Endothelial cell of umbilical vein (primary cell): ENCODE measurements around the gene EPS15. TPM values are rescaled to one million over a fixed set of nuclear protein-coding genes. Genes with fewer than 3 reads are reported as not detected.
"Not testable (repeated sequence)": the region's sequence is repeated elsewhere in the genome, so short reads cannot be mapped to it uniquely, and the experiment has no call there.

Experiments
- BruUV-seq: library from RNA; stranded (reverse); fragments of 400-500 nt; replicated peaks from 2 replicates; lab custom pipeline; 2021; lab: Mats Ljungman, UMichigan
- CTCF ChIA-PET: fragments of 300-600, 350-600 bp; sonication (Branson Sonifier 250); formaldehyde crosslinking; loops from one replicate; lab custom pipeline; 2021; ENCODE audit warnings: antibody characterized with exemption, inconsistent platforms; lab: Charles Lee
- POLR2A ChIA-PET: fragments of 300-600, 350-600 bp; sonication (Branson Sonifier 250); formaldehyde crosslinking; loops from one replicate; lab custom pipeline; 2021; ENCODE audit warnings: antibody characterized with exemption, inconsistent platforms; lab: Charles Lee
- DNase-seq: peaks from one replicate; pipeline ENCODE4 v3.0.0-alpha.2; 2011; ENCODE audit warnings: low read depth, low spot score
- FAIRE-seq: peaks from 2 replicates; lab custom pipeline; 2011; peaks lifted over from hg19 to GRCh38; lab: Jason Lieb, UNC
- H2AFZ ChIP-seq: 2 replicates; pipeline ENCODE4 v1.6.0; 2012; ENCODE audit warnings: low read depth, low read length, control low read depth, inconsistent platforms
- H3K27ac ChIP-seq: 2 replicates; pipeline ENCODE4 v1.5.1; 2011; ENCODE audit warnings: low read depth, mild to moderate bottlenecking, control low read depth, low read length, moderate library complexity; ENCODE audit not compliant: insufficient read depth
- H3K27me3 ChIP-seq, 2 experiments: 2 replicates each; pipeline versions ENCODE4 v1.6.0 to v1.6.1; 2011; ENCODE audit warnings: low read length in 2 of 2, mixed read lengths in 1 of 2; ENCODE audit not compliant: control insufficient read depth in 2 of 2, insufficient read depth in 2 of 2
- H3K36me3 ChIP-seq, 2 experiments: 2 replicates in 1 of 2; 3 replicates in 1 of 2; pipeline ENCODE4 v1.5.1; 2011; ENCODE audit warnings: low read length in 2 of 2, mild to moderate bottlenecking in 1 of 2, moderate library complexity in 1 of 2; ENCODE audit not compliant: control insufficient read depth in 2 of 2, insufficient read depth in 2 of 2; ENCODE audit errors: extremely low read depth in 1 of 2
- H3K4me1 ChIP-seq: 3 replicates; pipeline ENCODE4 v1.5.1; 2011; ENCODE audit warnings: mild to moderate bottlenecking, low read length; ENCODE audit not compliant: control insufficient read depth, insufficient read depth; ENCODE audit errors: extremely low read depth
- H3K4me2 ChIP-seq: 2 replicates; pipeline ENCODE4 v1.6.1; 2011; ENCODE audit warnings: low read length, control low read depth, mixed read lengths; ENCODE audit not compliant: insufficient read depth
- H3K4me3 ChIP-seq, 3 experiments: fragments of 200-600 bp in 1 of 3; sonication (generic), shearing (Covaris generic) in 1 of 3; replicated peaks in 1 of 3; 2 replicates each; pipeline ENCODE4 v1.5.1; 2011 to 2016; ENCODE audit warnings: control low read depth in 3 of 3, low read length in 3 of 3, mild to moderate bottlenecking in 2 of 3, inconsistent platforms in 1 of 3, low read depth in 1 of 3, moderate library complexity in 1 of 3; ENCODE audit not compliant: insufficient read depth in 1 of 3
- H3K79me2 ChIP-seq: 2 replicates; pipeline ENCODE4 v1.6.0; 2012; ENCODE audit warnings: low read length, inconsistent platforms; ENCODE audit not compliant: control insufficient read depth, insufficient read depth
- H3K9ac ChIP-seq: replicated peaks from 2 replicates; pipeline ENCODE3; 2011; ENCODE audit warnings: low read length, control low read depth; ENCODE audit not compliant: insufficient read depth; ENCODE audit errors: extremely low read depth
- H3K9me1 ChIP-seq: replicated peaks from 3 replicates; pipeline ENCODE4 v1.6.0; 2011; ENCODE audit warnings: mild to moderate bottlenecking, low read length; ENCODE audit not compliant: control insufficient read depth, insufficient read depth; ENCODE audit errors: extremely low read depth
- H3K9me3 ChIP-seq: replicated peaks from 2 replicates; pipeline ENCODE4 v1.5.1; 2012; ENCODE audit warnings: low read length, inconsistent platforms; ENCODE audit not compliant: control insufficient read depth, insufficient read depth
- H4K20me1 ChIP-seq: replicated peaks from 2 replicates; pipeline ENCODE3; 2011; ENCODE audit warnings: mild to moderate bottlenecking, low read length; ENCODE audit not compliant: control insufficient read depth, insufficient read depth; ENCODE audit errors: extremely low read depth
- EZH2 ChIP-seq: IDR thresholded peaks from 2 replicates; pipeline ENCODE4 v1.6.1; 2012; ENCODE audit warnings: borderline replicate concordance, low read depth, mild to moderate bottlenecking, moderate library complexity, low read length, inconsistent platforms; ENCODE audit not compliant: severe bottlenecking
- FOS ChIP-seq: IDR thresholded peaks from 2 replicates; pipeline ENCODE4 v1.6.1; 2011; ENCODE audit warnings: mild to moderate bottlenecking, low read length, moderate library complexity, borderline replicate concordance; ENCODE audit not compliant: insufficient read depth
- GATA2 ChIP-seq: IDR thresholded peaks from 2 replicates; pipeline ENCODE4 v1.7.0; 2011; ENCODE audit warnings: low read depth, mild to moderate bottlenecking, moderate library complexity, mixed read lengths, low read length; ENCODE audit not compliant: insufficient read length, insufficient read depth
- JUN ChIP-seq: IDR thresholded peaks from 2 replicates; pipeline ENCODE4 v1.6.1; 2011; ENCODE audit warnings: borderline replicate concordance, low read depth; ENCODE audit not compliant: insufficient read length, insufficient read depth
- MYC ChIP-seq: IDR thresholded peaks from one replicate; pipeline ENCODE4 v1.6.1; 2011; ENCODE audit warnings: mild to moderate bottlenecking, low read depth, low read length
- POLR2A ChIP-seq: IDR thresholded peaks from 2 replicates; pipeline ENCODE4 v1.6.1; 2012; ENCODE audit warnings: low read depth, mild to moderate bottlenecking, control low read depth, low read length
- POLR2AphosphoS5 ChIP-seq: IDR thresholded peaks from 2 replicates; pipeline ENCODE4 v1.6.1; 2012; ENCODE audit warnings: low read depth, mild to moderate bottlenecking, control low read depth, low read length, moderate library complexity; ENCODE audit not compliant: insufficient read depth
- dilution Hi-C: fragments of 300-500 bp; cut with MboI; formaldehyde crosslinking; loops from one replicate; pipeline ENCODE4 v1.15.0; 2019; ENCODE audit warnings: low sequenced_read_pairs; ENCODE audit not compliant: extremely low pct_ligation_motif_present
- intact Hi-C: fragments of 100-400 bp; cut with micrococcal nuclease; formaldehyde crosslinking; loops from one replicate; pipeline ENCODE4 v1.10.0; 2022
- polyA plus RNA-seq, 4 experiments: library from polyadenylated mRNA; depleted of rRNA in 3 of 4; stranded (reverse) in 3 of 4; unstranded in 1 of 4; fragments of >200 nt; gene quantifications; 2 replicates each; pipeline versions ENCODE4 v1.2.1 to v1.2.3, GENCODE V29; 2011 to 2012; ENCODE audit warnings: missing spikeins in 1 of 4
- total RNA-seq: library from RNA; stranded (reverse); gene quantifications from 2 replicates; pipeline ENCODE4 v1.2.3, GENCODE V29; 2021
- TF ChIP-seq, protein P1 (sequence below): IDR thresholded peaks from 2 replicates; pipeline ENCODE4 v1.6.1; 2011; ENCODE audit not compliant: insufficient read depth, insufficient read length
- TF ChIP-seq, protein P2 (sequence below), 2 donors: IDR thresholded peaks; 1 replicate in 1 of 2; 2 replicates in 1 of 2; pipeline ENCODE4 v1.5.1; 2011; ENCODE audit warnings: low read length in 2 of 2, mild to moderate bottlenecking in 2 of 2, moderate library complexity in 2 of 2, control low read depth in 1 of 2, inconsistent platforms in 1 of 2, low read depth in 1 of 2; ENCODE audit not compliant: insufficient read depth in 1 of 2; ENCODE audit errors: extremely low read depth in 1 of 2

EPS15 gene
- total and polyA plus RNA-seq, 2 donors (not counting 3 experiments of a cell fraction or from before 2014, with no cell fraction given): 15.4 to 44.8 TPM

DNA sequence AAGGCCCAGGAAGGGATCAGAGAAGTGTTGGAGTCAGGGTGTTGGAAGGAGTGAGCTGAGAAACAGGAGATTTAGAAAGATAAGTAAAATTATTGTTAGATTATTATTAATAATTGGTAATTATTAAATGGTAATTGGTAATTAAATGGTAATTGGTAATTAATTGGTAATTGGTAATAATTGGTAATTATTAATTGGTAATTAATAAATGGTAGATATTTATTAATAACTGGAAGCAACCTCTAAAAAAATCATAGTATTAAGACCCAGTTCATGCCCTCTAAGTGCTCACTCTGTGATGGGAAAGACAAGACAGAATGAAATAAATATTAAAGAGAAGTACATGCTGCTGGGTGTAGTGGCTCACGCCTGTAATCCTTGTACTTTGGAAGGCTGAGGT, 13.8 kb upstream of the EPS15 start:
- no peak overlapping the region for H2AFZ ChIP-seq
- no peaks in the 10 kb centered on the region for H4K20me1 ChIP-seq
- H3K27me3 ChIP-seq: no peaks in the 10 kb centered on the region
- H3K27ac ChIP-seq: no peak overlapping the region
- no peaks in the 10 kb centered on the region for H3K36me3 ChIP-seq
- ChIA-PET CTCF (interaction anchor here (0.7 kb wide), 1 partner anchor 63 kb away, joined by 3 read pairs; no protein-coding TSS in a partner anchor), POLR2A (no interaction called here)
- peaks cover 10% of the 10 kb centered on the region for H3K4me1 ChIP-seq
- no peak overlapping the region for H3K4me2 ChIP-seq
- H3K9me3 ChIP-seq: no peaks in the 10 kb centered on the region
- BruUV-seq: no TSS peak
- intact Hi-C loops: loop anchor here (10.0 kb wide), 1 partner anchor 298 kb away; the partner anchor contains the start of gene RNF11
- FAIRE-seq (no peak), DNase-seq (no peak)
- H3K4me3 ChIP-seq: no peak overlapping the region
- TF ChIP-seq POLR2A (no peak), EZH2 (no peak), JUN (no peak), GATA2 (no peak), FOS (no peak), POLR2AphosphoS5 (no peak), MYC (no peak)
- TF ChIP-seq, protein P1, sequence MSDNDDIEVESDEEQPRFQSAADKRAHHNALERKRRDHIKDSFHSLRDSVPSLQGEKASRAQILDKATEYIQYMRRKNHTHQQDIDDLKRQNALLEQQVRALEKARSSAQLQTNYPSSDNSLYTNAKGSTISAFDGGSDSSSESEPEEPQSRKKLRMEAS: no peak
- TF ChIP-seq, protein P2, sequence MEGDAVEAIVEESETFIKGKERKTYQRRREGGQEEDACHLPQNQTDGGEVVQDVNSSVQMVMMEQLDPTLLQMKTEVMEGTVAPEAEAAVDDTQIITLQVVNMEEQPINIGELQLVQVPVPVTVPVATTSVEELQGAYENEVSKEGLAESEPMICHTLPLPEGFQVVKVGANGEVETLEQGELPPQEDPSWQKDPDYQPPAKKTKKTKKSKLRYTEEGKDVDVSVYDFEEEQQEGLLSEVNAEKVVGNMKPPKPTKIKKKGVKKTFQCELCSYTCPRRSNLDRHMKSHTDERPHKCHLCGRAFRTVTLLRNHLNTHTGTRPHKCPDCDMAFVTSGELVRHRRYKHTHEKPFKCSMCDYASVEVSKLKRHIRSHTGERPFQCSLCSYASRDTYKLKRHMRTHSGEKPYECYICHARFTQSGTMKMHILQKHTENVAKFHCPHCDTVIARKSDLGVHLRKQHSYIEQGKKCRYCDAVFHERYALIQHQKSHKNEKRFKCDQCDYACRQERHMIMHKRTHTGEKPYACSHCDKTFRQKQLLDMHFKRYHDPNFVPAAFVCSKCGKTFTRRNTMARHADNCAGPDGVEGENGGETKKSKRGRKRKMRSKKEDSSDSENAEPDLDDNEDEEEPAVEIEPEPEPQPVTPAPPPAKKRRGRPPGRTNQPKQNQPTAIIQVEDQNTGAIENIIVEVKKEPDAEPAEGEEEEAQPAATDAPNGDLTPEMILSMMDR (IDR thresholded peaks at IDR 0.05; ENCODE audit: extremely low read depth in 1 of 2, insufficient read depth in 1 of 2, low read depth in 1 of 2, low read length in 2 of 2): no peak
- dilution Hi-C loops: no loop called here
- no peak overlapping the region for H3K9ac ChIP-seq
- no peaks in the 10 kb centered on the region for H3K79me2 ChIP-seq
- H3K9me1 ChIP-seq: no peaks in the 10 kb centered on the region

DNA sequence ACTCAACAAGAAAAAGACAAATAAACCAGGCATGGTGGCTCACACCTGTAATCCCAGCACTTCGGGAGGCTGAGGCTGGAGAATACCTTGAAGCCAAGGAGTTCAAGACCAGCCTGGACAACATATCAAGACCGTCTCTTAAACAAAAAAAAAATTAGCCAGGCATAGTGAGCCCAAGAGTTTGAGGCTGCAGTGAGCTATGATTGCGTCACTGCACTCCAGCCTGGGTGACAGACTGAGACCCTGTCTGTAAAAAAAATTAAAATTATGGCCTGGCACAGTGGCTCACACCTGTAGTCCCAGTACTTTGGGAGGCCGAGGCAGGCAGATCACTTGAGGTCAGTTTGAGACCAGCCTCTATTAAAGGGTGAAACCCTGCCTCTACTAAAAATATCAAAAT, 11.4 kb upstream of the EPS15 start:
- H3K27ac ChIP-seq, H3K27me3 ChIP-seq, H3K36me3 ChIP-seq, BruUV-seq, dilution Hi-C loops, H4K20me1 ChIP-seq, DNase-seq, FAIRE-seq, H3K4me3 ChIP-seq, H3K4me2 ChIP-seq, CTCF ChIA-PET, H2AFZ ChIP-seq, POLR2A ChIA-PET, H3K9me3 ChIP-seq, H3K79me2 ChIP-seq, H3K9ac ChIP-seq, H3K9me1 ChIP-seq: not testable (repeated sequence)
- intact Hi-C loops: loop anchor here (10.0 kb wide), 1 partner anchor 296 kb away; the partner anchor contains the start of gene RNF11
- H3K4me1 ChIP-seq: peaks cover 10% of the 10 kb centered on the region
